ENCODE results near the gene EIF4A2.

Gene EIF4A2

DNA sequence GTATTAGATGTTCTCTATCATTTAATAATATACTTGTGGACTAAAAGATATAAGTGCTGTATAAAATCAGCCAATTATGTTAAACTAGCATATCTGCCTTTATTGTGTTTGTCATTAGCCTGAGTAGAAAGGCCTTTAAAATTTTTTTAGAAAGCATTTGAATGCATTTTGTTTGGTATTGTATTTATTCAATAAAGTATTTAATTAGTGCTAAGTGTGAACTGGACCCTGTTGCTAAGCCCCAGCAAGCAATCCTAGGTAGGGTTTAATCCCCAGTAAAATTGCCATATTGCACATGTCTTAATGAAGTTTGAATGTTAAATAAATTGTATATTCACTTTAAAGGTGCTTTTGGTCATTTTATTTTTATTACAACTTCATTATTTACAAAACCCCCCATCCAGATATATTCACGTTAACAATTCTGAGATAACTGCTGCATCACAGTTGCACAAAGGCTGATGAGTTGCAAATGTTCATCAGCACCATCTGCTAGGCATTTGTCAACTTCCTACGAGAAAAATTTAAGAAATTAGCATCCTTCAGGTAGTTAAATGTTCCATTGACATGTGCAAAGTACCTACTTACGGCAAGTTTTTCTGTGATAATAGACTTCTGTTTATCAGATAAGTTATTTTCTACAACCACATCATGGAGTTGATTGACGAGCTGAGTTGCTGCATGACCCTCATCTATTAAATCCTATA, 6.3 kb downstream of the EIF4A2 start:
- Histone ChIP-seq H3K4me3 (ENCODE audit: low read length) (no peak overlapping the region), H3K9me2 (replicated peaks; ENCODE audit: control insufficient read depth, low read length) (no peaks in the 10 kb centered on the region), H3K27ac (ENCODE audit: low read depth, low read length) (no peak overlapping the region; the same call in 1 of the 2 replicates), H4K20me1 (ENCODE audit: control insufficient read depth, insufficient read depth, low read depth, low read length) (peaks cover 38% of the 10 kb centered on the region), H3K4me2 (ENCODE audit: low read length) (no peak overlapping the region), H3K27me3 (ENCODE audit: control insufficient read depth, low read length) (no peaks in the 10 kb centered on the region), H3K79me2 (ENCODE audit: control insufficient read depth, low read length) (peaks cover 34% of the 10 kb centered on the region), H3K4me1 (ENCODE audit: control insufficient read depth, low read length) (peaks cover 40% of the 10 kb centered on the region), H3K9me3 (ENCODE audit: control insufficient read depth, insufficient read depth, low read length) (no peaks in the 10 kb centered on the region), H3K36me3 (ENCODE audit: control insufficient read depth, low read length) (peaks cover 95% of the 10 kb centered on the region), H3F3A (ENCODE audit: control insufficient read depth, insufficient read depth) (peaks cover 93% of the 10 kb centered on the region)
- TF ChIP-seq EZH2phosphoT487 (IDR thresholded peaks at IDR 0.05; ENCODE audit: borderline replicate concordance, low read length): no peak
- TF ChIP-seq, protein P1, sequence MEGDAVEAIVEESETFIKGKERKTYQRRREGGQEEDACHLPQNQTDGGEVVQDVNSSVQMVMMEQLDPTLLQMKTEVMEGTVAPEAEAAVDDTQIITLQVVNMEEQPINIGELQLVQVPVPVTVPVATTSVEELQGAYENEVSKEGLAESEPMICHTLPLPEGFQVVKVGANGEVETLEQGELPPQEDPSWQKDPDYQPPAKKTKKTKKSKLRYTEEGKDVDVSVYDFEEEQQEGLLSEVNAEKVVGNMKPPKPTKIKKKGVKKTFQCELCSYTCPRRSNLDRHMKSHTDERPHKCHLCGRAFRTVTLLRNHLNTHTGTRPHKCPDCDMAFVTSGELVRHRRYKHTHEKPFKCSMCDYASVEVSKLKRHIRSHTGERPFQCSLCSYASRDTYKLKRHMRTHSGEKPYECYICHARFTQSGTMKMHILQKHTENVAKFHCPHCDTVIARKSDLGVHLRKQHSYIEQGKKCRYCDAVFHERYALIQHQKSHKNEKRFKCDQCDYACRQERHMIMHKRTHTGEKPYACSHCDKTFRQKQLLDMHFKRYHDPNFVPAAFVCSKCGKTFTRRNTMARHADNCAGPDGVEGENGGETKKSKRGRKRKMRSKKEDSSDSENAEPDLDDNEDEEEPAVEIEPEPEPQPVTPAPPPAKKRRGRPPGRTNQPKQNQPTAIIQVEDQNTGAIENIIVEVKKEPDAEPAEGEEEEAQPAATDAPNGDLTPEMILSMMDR (IDR thresholded peaks at IDR 0.05; ENCODE audit: low read depth, low read length, poor library complexity, severe bottlenecking): no peak

DNA sequence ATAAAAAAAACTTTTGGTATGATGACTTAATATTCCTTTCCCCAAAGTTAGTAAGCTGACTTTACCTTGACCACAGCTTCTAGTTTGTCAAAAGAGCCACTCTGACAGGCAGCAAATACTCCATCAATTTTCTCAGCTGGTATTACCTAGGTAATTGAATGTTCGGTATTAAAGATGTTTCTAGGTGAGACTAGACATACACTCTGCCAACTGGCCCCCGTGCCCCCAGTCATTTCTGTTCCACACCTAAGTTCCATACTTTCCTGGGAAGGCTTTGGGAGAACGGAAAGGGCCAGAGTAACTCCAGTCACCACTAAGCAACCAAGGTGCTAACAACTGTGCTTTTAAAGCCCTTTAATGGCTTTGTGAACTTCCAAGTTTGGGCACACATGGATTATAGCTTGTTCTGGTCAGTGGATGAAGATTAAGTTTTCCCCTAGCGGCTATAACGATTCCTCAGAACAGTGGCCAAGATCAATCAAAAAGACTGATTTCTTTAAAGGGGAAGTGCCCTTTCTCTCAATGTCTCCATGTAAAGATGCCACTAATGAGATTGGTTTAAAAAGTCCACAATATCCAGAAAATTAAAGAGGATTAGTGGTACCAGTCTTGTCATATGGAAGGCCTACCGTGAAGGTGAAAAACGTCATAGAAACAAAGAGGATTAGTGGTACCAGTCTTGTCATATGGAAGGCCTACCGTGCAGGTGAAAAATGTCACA, 7.0 kb downstream of the EIF4A2 start:
- no peaks in the 10 kb centered on the region for H3K9me2 ChIP-seq (replicated peaks; ENCODE audit: control insufficient read depth, low read length)
- H3K27me3 ChIP-seq (ENCODE audit: control insufficient read depth, low read length): no peaks in the 10 kb centered on the region
- peaks cover 33% of the 10 kb centered on the region for H3K4me1 ChIP-seq (ENCODE audit: control insufficient read depth, low read length)
- no peak overlapping the region; the same call in 1 of the 2 replicates for H3K27ac ChIP-seq (ENCODE audit: low read depth, low read length)
- TF ChIP-seq, protein P1 (IDR thresholded peaks at IDR 0.05; ENCODE audit: low read depth, low read length, poor library complexity, severe bottlenecking): no peak
- TF ChIP-seq EZH2phosphoT487 (IDR thresholded peaks at IDR 0.05; ENCODE audit: borderline replicate concordance, low read length): no peak
- no peak overlapping the region for H3K4me2 ChIP-seq (ENCODE audit: low read length)
- no peaks in the 10 kb centered on the region for H3K9me3 ChIP-seq (ENCODE audit: control insufficient read depth, insufficient read depth, low read length)
- no peak overlapping the region for H3K4me3 ChIP-seq (ENCODE audit: low read length)
- peaks cover 27% of the 10 kb centered on the region for H3K79me2 ChIP-seq (ENCODE audit: control insufficient read depth, low read length)
- H4K20me1 ChIP-seq (ENCODE audit: control insufficient read depth, insufficient read depth, low read depth, low read length): peaks cover 31% of the 10 kb centered on the region
- H3F3A ChIP-seq (ENCODE audit: control insufficient read depth, insufficient read depth): peaks cover 91% of the 10 kb centered on the region
- H3K36me3 ChIP-seq (ENCODE audit: control insufficient read depth, low read length): peaks cover 94% of the 10 kb centered on the region

DNA sequence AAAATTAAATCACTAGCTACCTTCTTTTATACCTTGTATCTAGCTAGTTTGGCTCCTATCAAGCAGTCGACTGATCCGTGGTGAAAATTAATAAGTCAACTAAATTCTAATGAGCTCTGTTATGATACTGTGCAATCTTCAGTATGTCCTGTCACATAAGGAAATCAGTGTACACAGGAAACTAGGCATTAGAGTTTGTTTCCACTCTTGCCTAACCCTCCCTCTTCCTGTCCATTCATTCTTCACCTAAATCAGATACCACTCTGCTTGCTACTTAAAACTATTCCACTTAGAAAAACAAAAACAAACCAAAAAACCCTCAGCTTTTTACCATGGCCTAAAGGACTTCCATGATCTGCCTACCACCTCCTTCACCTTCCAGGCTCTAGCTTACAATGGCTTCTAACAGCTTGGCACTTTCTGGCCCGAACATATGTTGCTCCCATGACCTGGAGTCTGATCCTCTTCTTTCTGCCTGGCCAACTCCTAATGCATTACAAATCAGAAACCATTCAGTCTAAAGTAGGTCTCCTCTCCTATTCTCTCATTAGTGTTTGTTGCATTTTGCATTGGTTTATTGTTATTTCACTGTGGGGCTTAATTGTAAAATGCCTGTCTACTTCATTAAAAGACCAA, 15.0 kb downstream of the EIF4A2 start:
- peaks cover 86% of the 10 kb centered on the region for H3K36me3 ChIP-seq (ENCODE audit: control insufficient read depth, low read length)

More for the DNA sequence above, 15.0 kb downstream of the EIF4A2 start:
- peaks cover 22% of the 10 kb centered on the region for H3F3A ChIP-seq (ENCODE audit: control insufficient read depth, insufficient read depth)
- TF ChIP-seq, protein P1 (IDR thresholded peaks at IDR 0.05; ENCODE audit: low read depth, low read length, poor library complexity, severe bottlenecking): no peak
- TF ChIP-seq EZH2phosphoT487 (IDR thresholded peaks at IDR 0.05; ENCODE audit: borderline replicate concordance, low read length): no peak
- H3K27ac ChIP-seq (ENCODE audit: low read depth, low read length): no peak overlapping the region
- no peaks in the 10 kb centered on the region for H3K9me2 ChIP-seq (replicated peaks; ENCODE audit: control insufficient read depth, low read length)
- H3K4me3 ChIP-seq (ENCODE audit: low read length): no peak overlapping the region
- peaks cover 53% of the 10 kb centered on the region for H3K79me2 ChIP-seq (ENCODE audit: control insufficient read depth, low read length)
- peaks cover 7% of the 10 kb centered on the region; the same call in 1 of the 2 replicates for H3K4me1 ChIP-seq (ENCODE audit: control insufficient read depth, low read length)
- no peaks in the 10 kb centered on the region for H3K27me3 ChIP-seq (ENCODE audit: control insufficient read depth, low read length)
- no peak overlapping the region for H3K4me2 ChIP-seq (ENCODE audit: low read length)
- no peaks in the 10 kb centered on the region for H4K20me1 ChIP-seq (ENCODE audit: control insufficient read depth, insufficient read depth, low read depth, low read length)
- H3K9me3 ChIP-seq (ENCODE audit: control insufficient read depth, insufficient read depth, low read length): no peaks in the 10 kb centered on the region
